Prostate gland (tissue), 2 donors: ENCODE results near the gene ZNF775.

Source experiments
- POLR2A ChIP-seq: fragments of 450-650 bp; IDR thresholded peaks from one replicate; pipeline ENCODE4 v1.6.1; 2016; ENCODE audit warnings: antibody characterized with exemption, mild to moderate bottlenecking
- POLR2AphosphoS5 ChIP-seq: sonication (generic); formaldehyde crosslinking; IDR thresholded peaks from one replicate; pipeline ENCODE4 v1.6.1; 2017; ENCODE audit warnings: antibody characterized with exemption
- TF ChIP-seq, protein P1 (sequence below), 4 experiments: fragments of 200-600 bp in 2 of 4; fragments of 450-650 bp in 2 of 4; sonication (generic) in 2 of 4; IDR thresholded peaks; 1 replicate in 3 of 4; 2 replicates in 1 of 4; pipeline ENCODE4 v1.5.1; 2016 to 2019; ENCODE audit warnings: antibody characterized with exemption in 4 of 4, mild to moderate bottlenecking in 2 of 4, moderate library complexity in 2 of 4

DNA sequence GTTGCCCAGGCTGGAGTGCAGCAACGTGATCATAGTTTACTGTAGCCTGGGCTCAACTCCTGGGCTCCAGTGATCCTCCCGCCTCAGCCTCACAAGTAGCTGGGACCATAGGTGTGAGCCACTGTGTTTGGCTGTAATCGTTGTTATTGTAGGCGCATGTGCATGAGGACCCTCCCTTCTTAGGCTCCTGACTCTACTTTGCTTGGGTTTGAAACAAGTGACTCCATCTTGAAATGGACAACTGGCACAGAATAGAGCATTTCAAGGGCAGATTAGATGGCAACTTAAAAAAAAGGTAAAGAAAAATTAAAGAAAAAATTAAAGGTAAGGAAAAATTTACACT is 55.9 kb downstream of the ZNF775 start:
- TF ChIP-seq, protein P1, sequence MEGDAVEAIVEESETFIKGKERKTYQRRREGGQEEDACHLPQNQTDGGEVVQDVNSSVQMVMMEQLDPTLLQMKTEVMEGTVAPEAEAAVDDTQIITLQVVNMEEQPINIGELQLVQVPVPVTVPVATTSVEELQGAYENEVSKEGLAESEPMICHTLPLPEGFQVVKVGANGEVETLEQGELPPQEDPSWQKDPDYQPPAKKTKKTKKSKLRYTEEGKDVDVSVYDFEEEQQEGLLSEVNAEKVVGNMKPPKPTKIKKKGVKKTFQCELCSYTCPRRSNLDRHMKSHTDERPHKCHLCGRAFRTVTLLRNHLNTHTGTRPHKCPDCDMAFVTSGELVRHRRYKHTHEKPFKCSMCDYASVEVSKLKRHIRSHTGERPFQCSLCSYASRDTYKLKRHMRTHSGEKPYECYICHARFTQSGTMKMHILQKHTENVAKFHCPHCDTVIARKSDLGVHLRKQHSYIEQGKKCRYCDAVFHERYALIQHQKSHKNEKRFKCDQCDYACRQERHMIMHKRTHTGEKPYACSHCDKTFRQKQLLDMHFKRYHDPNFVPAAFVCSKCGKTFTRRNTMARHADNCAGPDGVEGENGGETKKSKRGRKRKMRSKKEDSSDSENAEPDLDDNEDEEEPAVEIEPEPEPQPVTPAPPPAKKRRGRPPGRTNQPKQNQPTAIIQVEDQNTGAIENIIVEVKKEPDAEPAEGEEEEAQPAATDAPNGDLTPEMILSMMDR (IDR thresholded peaks at IDR 0.05) = no peak
- TF ChIP-seq POLR2AphosphoS5 (no peak), POLR2A (no peak)
